KOPT-K1 (cell line): ENCODE data around the gene LHX4.

Experiments used
- H3K27ac ChIP-seq: fragments of 200-600 bp; sonication (generic); 2 replicates; pipeline ENCODE4 v1.5.1; 2016; ENCODE audit warnings: antibody characterized with exemption, mild to moderate bottlenecking, low read depth, low read length; ENCODE audit not compliant: poor library complexity, severe bottlenecking
- H3K36me3 ChIP-seq: fragments of 200-600 bp; sonication (generic); 2 replicates; pipeline ENCODE4 v1.5.1; 2017; ENCODE audit warnings: antibody characterized with exemption, mild to moderate bottlenecking, low read length, moderate library complexity; ENCODE audit not compliant: insufficient read depth
- H3K9me3 ChIP-seq: fragments of 200-600 bp; sonication (generic); 2 replicates; pipeline ENCODE4 v1.5.1; 2017; ENCODE audit warnings: antibody characterized with exemption, low read length, mild to moderate bottlenecking; ENCODE audit not compliant: insufficient read depth, poor library complexity, severe bottlenecking

Gene LHX4

GRCh38 chr1:180239145-180240096 is 9.4 kb downstream of the LHX4 start:
- no peak overlapping the region for H3K27ac ChIP-seq

GRCh38 chr1:180241716-180242544 is 11.9 kb downstream of the LHX4 start:
- H3K36me3 ChIP-seq: no peaks in the 10 kb centered on the region
- no peak overlapping the region for H3K27ac ChIP-seq
- H3K9me3 ChIP-seq: no peaks in the 10 kb centered on the region

More at GRCh38 chr1:180239145-180240096, 9.4 kb downstream of the LHX4 start:
- no peaks in the 10 kb centered on the region for H3K36me3 ChIP-seq
- H3K9me3 ChIP-seq: peaks cover 16% of the 10 kb centered on the region

GRCh38 chr1:180243517-180244221 is 13.6 kb downstream of the LHX4 start:
- Histone ChIP-seq H3K36me3 (no peaks in the 10 kb centered on the region), H3K9me3 (no peaks in the 10 kb centered on the region), H3K27ac (no peak overlapping the region)

- Histone ChIP-seq H3K9me3 (no peaks in the 10 kb centered on the region), H3K27ac (no peak overlapping the region), H3K36me3 (no peaks in the 10 kb centered on the region)
Observed at GRCh38 chr1:180244840-180245239, 14.8 kb downstream of the LHX4 start.

GRCh38 chr1:180246579-180246978 is 16.5 kb downstream of the LHX4 start:
- Histone ChIP-seq H3K9me3 (no peaks in the 10 kb centered on the region), H3K27ac (no peak overlapping the region), H3K36me3 (no peaks in the 10 kb centered on the region)

- H3K36me3 ChIP-seq: no peaks in the 10 kb centered on the region
- no peak overlapping the region for H3K27ac ChIP-seq
- no peaks in the 10 kb centered on the region for H3K9me3 ChIP-seq
Observed at GRCh38 chr1:180247061-180247460, 17.0 kb downstream of the LHX4 start.

- Histone ChIP-seq H3K27ac (no peak overlapping the region), H3K36me3 (no peaks in the 10 kb centered on the region), H3K9me3 (no peaks in the 10 kb centered on the region)
Observed at GRCh38 chr1:180247580-180247979, 17.5 kb downstream of the LHX4 start.

GRCh38 chr1:180248176-180248575 is 18.1 kb downstream of the LHX4 start:
- H3K9me3 ChIP-seq: no peaks in the 10 kb centered on the region
- no peak overlapping the region for H3K27ac ChIP-seq
- no peaks in the 10 kb centered on the region for H3K36me3 ChIP-seq

- no peaks in the 10 kb centered on the region for H3K9me3 ChIP-seq
- H3K36me3 ChIP-seq: no peaks in the 10 kb centered on the region
- H3K27ac ChIP-seq: no peak overlapping the region
Observed at GRCh38 chr1:180248731-180249681, 18.9 kb downstream of the LHX4 start.

GRCh38 chr1:180249725-180250498 is 19.8 kb downstream of the LHX4 start:
- Histone ChIP-seq H3K27ac (no peak overlapping the region), H3K36me3 (no peaks in the 10 kb centered on the region), H3K9me3 (no peaks in the 10 kb centered on the region)

GRCh38 chr1:180250499-180250770 is 20.4 kb downstream of the LHX4 start:
- Histone ChIP-seq H3K27ac (no peak overlapping the region), H3K36me3 (no peaks in the 10 kb centered on the region), H3K9me3 (no peaks in the 10 kb centered on the region)

GRCh38 chr1:180250883-180251509 is 20.9 kb downstream of the LHX4 start:
- Histone ChIP-seq H3K27ac (no peak overlapping the region), H3K36me3 (no peaks in the 10 kb centered on the region), H3K9me3 (no peaks in the 10 kb centered on the region)

- Histone ChIP-seq H3K36me3 (no peaks in the 10 kb centered on the region), H3K9me3 (no peaks in the 10 kb centered on the region), H3K27ac (no peak overlapping the region)
Observed at GRCh38 chr1:180251526-180252305, 21.7 kb downstream of the LHX4 start.
